Activated CD8-positive, alpha-beta memory T cell treated with anti-CD3 and anti-CD28 coated beads, Interleukin-2, amount 50 U/mL, for 1 hour (primary cell): ENCODE measurements around the gene LIX1L.

Experiments used
- DNase-seq: peaks from one replicate; pipeline ENCODE4 v3.0.0-alpha.2; 2020; ENCODE audit errors: extremely low read depth

LIX1L gene

GRCh38 chr1:145985502-145986439, 28.0 kb upstream of the LIX1L start:
- DNase-seq: no peak

- no peak for DNase-seq
These were observed 27.3 kb upstream of the LIX1L start for GRCh38 chr1:145985129-145985501.

- DNase-seq: no peak
These were observed 26.4 kb upstream of the LIX1L start for GRCh38 chr1:145983960-145984830.

- DNase-seq: no peak
These were observed 25.4 kb upstream of the LIX1L start for GRCh38 chr1:145983206-145983675.

GRCh38 chr1:145982010-145982723, 24.4 kb upstream of the LIX1L start:
- no peak for DNase-seq

- no peak for DNase-seq
These were observed 22.7 kb upstream of the LIX1L start for GRCh38 chr1:145980457-145980994.

- no peak for DNase-seq
These were observed 22.1 kb upstream of the LIX1L start for GRCh38 chr1:145979746-145980456.

- DNase-seq: peak; percentile 59
These were observed 21.3 kb upstream of the LIX1L start for GRCh38 chr1:145978854-145979745.

GRCh38 chr1:145978471-145978853, 20.6 kb upstream of the LIX1L start:
- no peak for DNase-seq

- peak; percentile 50 for DNase-seq
These were observed 20.0 kb upstream of the LIX1L start for GRCh38 chr1:145977486-145978470.

GRCh38 chr1:145977016-145977415, 19.2 kb upstream of the LIX1L start:
- no peak for DNase-seq

GRCh38 chr1:145975216-145975615, 17.4 kb upstream of the LIX1L start:
- DNase-seq: no peak

GRCh38 chr1:145974721-145975120, 16.9 kb upstream of the LIX1L start:
- DNase-seq: no peak

GRCh38 chr1:145972580-145972979, 14.8 kb upstream of the LIX1L start:
- DNase-seq: no peak

- DNase-seq: no peak
These were observed 9.5 kb upstream of the LIX1L start for GRCh38 chr1:145967288-145967687.

- DNase-seq: no peak
These were observed 7.4 kb upstream of the LIX1L start for GRCh38 chr1:145965119-145965744.

GRCh38 chr1:145964328-145965118, 6.7 kb upstream of the LIX1L start, which contains the start of the genes ANKRD34A and POLR3GL:
Gene ANKRD34A (minus strand): TSS chr1:145964575. CDS start chr1:145961759, 2,816 bp downstream.
Gene POLR3GL (plus strand): TSS chr1:145964690. CDS start chr1:145974866, 10,176 bp downstream.
- peak; percentile 65 for DNase-seq
